ENCODE data around the gene GJC2.

The GJC2 gene

DNA sequence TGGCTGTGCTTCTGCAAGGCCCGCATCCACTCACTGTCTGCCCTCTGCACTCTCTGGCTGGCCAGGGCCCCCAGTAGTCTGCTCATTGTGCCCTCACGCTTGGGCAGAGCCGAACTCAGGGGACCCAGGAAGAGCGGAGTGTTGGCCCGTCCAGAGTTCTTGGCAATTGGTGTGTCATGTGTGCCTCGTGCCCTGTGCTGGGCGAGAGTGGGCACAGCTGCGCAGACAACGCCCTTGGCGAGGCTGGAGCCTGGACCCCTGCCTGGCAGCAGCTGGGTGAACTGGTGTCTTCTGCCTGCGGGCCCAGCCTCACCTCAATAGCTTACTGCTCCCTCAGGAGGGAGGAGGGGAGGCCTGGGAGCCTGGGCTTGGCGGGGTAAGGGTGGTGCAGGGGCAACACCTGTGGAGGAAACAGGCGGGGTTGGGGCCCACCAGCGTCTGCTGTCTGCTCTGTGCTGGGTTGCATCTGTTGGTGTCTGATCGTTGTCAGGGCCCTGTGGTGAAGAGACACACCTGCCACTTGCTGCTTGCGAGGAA, 7.5 kb upstream of the GJC2 start:
- no peak for DNase-seq (ENCODE audit: extremely low spot score)
- CTCF ChIA-PET = interaction anchor here (1.9 kb wide), 1 partner anchor 11 kb away, joined by 5 read pairs; no protein-coding TSS in a partner anchor
- POLR2A ChIA-PET = interaction anchor here (0.6 kb wide), 1 partner anchor 9 kb away, joined by 3 read pairs; no protein-coding TSS in a partner anchor
- TF ChIP-seq FOXA1 (IDR thresholded peaks at IDR 0.05) = no peak
- TF ChIP-seq NFRKB (IDR thresholded peaks at IDR 0.05) = no peak
- no peak for TF ChIP-seq LEF1 (IDR thresholded peaks at IDR 0.05; ENCODE audit: borderline replicate concordance)
- no peak for TF ChIP-seq SP1 (IDR thresholded peaks at IDR 0.05)
- no peak for TF ChIP-seq ZNF384 (IDR thresholded peaks at IDR 0.05)
- TF ChIP-seq FOXM1 (IDR thresholded peaks at IDR 0.05; ENCODE audit: borderline replicate concordance) = no peak
- no peak for TF ChIP-seq HDGF (IDR thresholded peaks at IDR 0.05; ENCODE audit: borderline replicate concordance)
- TF ChIP-seq SUZ12 (IDR thresholded peaks at IDR 0.05) = no peak
- no peak for TF ChIP-seq ELF4 (IDR thresholded peaks at IDR 0.05)
- TF ChIP-seq BHLHE40 (IDR thresholded peaks at IDR 0.05; ENCODE audit: borderline replicate concordance) = no peak
- TF ChIP-seq TARDBP (IDR thresholded peaks at IDR 0.05) = no peak
- TF ChIP-seq, protein P1, sequence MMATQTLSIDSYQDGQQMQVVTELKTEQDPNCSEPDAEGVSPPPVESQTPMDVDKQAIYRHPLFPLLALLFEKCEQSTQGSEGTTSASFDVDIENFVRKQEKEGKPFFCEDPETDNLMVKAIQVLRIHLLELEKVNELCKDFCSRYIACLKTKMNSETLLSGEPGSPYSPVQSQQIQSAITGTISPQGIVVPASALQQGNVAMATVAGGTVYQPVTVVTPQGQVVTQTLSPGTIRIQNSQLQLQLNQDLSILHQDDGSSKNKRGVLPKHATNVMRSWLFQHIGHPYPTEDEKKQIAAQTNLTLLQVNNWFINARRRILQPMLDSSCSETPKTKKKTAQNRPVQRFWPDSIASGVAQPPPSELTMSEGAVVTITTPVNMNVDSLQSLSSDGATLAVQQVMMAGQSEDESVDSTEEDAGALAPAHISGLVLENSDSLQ (IDR thresholded peaks at IDR 0.05) = no peak
- no peak for TF ChIP-seq CTBP1 (IDR thresholded peaks at IDR 0.05; ENCODE audit: borderline replicate concordance)
- no peak for TF ChIP-seq ARNT (IDR thresholded peaks at IDR 0.05)
- TF ChIP-seq L3MBTL2 (conservative IDR thresholded peaks at IDR 0.05) = no peak
- TF ChIP-seq FOXK2 (IDR thresholded peaks at IDR 0.05) = no peak

DNA sequence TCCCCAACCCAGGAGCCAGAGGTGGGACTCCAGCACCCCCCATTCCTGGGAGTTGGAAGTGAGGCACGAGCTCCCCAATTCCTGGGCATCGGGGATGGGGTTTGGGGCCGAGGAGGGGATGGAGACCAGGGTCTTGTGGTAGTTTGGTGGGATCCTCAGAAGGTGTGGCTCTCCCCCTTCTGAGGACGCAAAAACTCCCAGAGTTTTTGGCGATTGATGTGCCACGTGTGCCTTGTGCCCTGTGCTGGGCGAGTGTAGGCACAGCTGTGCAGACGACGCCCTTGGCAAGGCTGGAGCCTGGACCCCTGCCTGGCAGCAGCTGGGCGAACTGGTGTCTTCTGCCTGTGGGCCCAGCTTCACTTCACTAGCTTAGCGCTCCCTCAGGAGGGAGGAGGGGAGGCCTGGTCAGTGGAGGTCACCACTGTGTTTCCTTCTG, 7.0 kb upstream of the GJC2 start:
- ChIA-PET CTCF (interaction anchor here (1.9 kb wide), 1 partner anchor 12 kb away, joined by 5 read pairs; no protein-coding TSS in a partner anchor), POLR2A (interaction anchor here (0.6 to 2.2 kb wide), 2 partner anchors 8 to 23 kb away, joined by 3 to 20 read pairs; partner anchors contain the start of gene IBA57)
- TF ChIP-seq CTBP1 (IDR thresholded peaks at IDR 0.05; ENCODE audit: borderline replicate concordance) (no peak), ZNF384 (IDR thresholded peaks at IDR 0.05) (no peak), FOXM1 (IDR thresholded peaks at IDR 0.05; ENCODE audit: borderline replicate concordance) (no peak), FOXK2 (IDR thresholded peaks at IDR 0.05) (no peak), L3MBTL2 (conservative IDR thresholded peaks at IDR 0.05) (no peak), FOXA1 (IDR thresholded peaks at IDR 0.05) (no peak), TARDBP (IDR thresholded peaks at IDR 0.05) (no peak), ELF4 (IDR thresholded peaks at IDR 0.05) (no peak), HDGF (IDR thresholded peaks at IDR 0.05; ENCODE audit: borderline replicate concordance) (no peak), BHLHE40 (IDR thresholded peaks at IDR 0.05; ENCODE audit: borderline replicate concordance) (no peak), SUZ12 (IDR thresholded peaks at IDR 0.05) (no peak), NFRKB (IDR thresholded peaks at IDR 0.05) (no peak), ARNT (IDR thresholded peaks at IDR 0.05) (no peak), SP1 (IDR thresholded peaks at IDR 0.05) (no peak), LEF1 (IDR thresholded peaks at IDR 0.05; ENCODE audit: borderline replicate concordance) (no peak)
- TF ChIP-seq, protein P1 (IDR thresholded peaks at IDR 0.05) = no peak
- DNase-seq (ENCODE audit: extremely low spot score) = no peak

GRCh38 chr1:228143480-228144192, 6.1 kb upstream of the GJC2 start:
- ChIA-PET POLR2A (interaction anchor here (2.2 kb wide), 1 partner anchor 22 kb away, joined by 20 read pairs; the partner anchor contains the start of gene IBA57), CTCF (interaction anchor here (1.9 kb wide), 1 partner anchor 13 kb away, joined by 5 read pairs; no protein-coding TSS in a partner anchor)
- no peak for DNase-seq (ENCODE audit: extremely low spot score)
- TF ChIP-seq BHLHE40 (IDR thresholded peaks at IDR 0.05; ENCODE audit: borderline replicate concordance) (no peak), ARNT (IDR thresholded peaks at IDR 0.05) (no peak), NFRKB (IDR thresholded peaks at IDR 0.05) (no peak), HDGF (IDR thresholded peaks at IDR 0.05; ENCODE audit: borderline replicate concordance) (no peak), TARDBP (IDR thresholded peaks at IDR 0.05) (no peak), LEF1 (IDR thresholded peaks at IDR 0.05; ENCODE audit: borderline replicate concordance) (no peak), ZNF384 (IDR thresholded peaks at IDR 0.05) (no peak), SP1 (IDR thresholded peaks at IDR 0.05) (no peak), CTBP1 (IDR thresholded peaks at IDR 0.05; ENCODE audit: borderline replicate concordance) (no peak), FOXA1 (IDR thresholded peaks at IDR 0.05) (no peak), ELF4 (IDR thresholded peaks at IDR 0.05) (no peak)
- TF ChIP-seq, protein P1 (IDR thresholded peaks at IDR 0.05) = no peak

DNA sequence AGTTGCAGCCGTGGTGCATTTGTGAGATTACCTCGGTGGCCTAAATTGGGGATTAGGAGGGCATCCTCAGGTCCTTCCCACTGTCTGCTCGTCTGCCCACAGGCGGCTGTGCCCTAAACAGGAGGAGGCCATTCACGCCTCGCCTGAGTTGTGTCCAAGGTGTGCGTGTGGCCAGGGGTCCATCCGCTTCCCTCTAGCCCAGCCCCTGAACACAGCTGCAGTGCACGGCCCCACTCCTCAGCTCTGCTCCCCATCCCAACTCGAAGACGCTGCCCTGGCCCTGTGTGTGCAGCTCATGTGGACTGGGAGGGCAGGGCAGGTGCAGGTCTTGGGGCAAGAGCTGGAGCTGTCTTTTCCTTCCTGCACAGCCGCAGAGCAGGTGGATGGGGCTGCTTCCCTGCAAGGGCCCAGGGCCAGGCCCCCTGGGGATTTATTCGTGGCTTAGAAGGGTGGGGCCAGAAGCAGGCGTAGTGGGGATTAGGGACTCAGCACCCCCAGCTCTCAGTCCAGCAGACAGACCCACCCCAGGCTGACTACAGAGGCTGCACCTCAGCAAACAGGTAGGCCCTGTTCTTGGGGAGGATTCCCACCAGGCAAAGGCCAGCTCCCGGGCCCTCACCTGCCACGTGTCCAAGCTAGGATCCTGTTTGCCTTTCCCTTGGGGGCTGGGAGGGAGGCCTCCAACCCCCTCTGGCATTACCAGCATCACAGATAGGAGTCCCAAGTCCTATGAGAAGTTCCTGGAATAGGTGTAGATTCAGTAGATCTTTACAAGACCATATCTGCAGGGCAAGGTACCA, 5.3 kb upstream of the GJC2 start:
- POLR2A ChIA-PET = interaction anchor here (2.2 kb wide), 1 partner anchor 21 kb away, joined by 20 read pairs; the partner anchor contains the start of gene IBA57
- TF ChIP-seq L3MBTL2 (conservative IDR thresholded peaks at IDR 0.05) (no peak), ARNT (IDR thresholded peaks at IDR 0.05) (no peak), FOXK2 (IDR thresholded peaks at IDR 0.05) (no peak), HDGF (IDR thresholded peaks at IDR 0.05; ENCODE audit: borderline replicate concordance) (no peak), CTBP1 (IDR thresholded peaks at IDR 0.05; ENCODE audit: borderline replicate concordance) (no peak), SP1 (IDR thresholded peaks at IDR 0.05) (no peak), ELF4 (IDR thresholded peaks at IDR 0.05) (no peak), SUZ12 (IDR thresholded peaks at IDR 0.05) (no peak)
- TF ChIP-seq, protein P1 (IDR thresholded peaks at IDR 0.05) = no peak
- CTCF ChIA-PET = interaction anchor here (0.6 kb wide), 1 partner anchor 141 kb away, joined by 3 read pairs; no protein-coding TSS in a partner anchor
- DNase-seq (ENCODE audit: extremely low spot score) = no peak

Measured in HEK293T (cell line).